ENCODE results near the gene KIR3DL3.
"Not testable (repeated sequence)": the region's sequence is repeated elsewhere in the genome, so short reads cannot be mapped to it uniquely, and the experiment has no call there.

Gene KIR3DL3

GRCh38 chr19:54731191-54731590 is 6.9 kb downstream of the KIR3DL3 start:
- DNase-seq (ENCODE audit: low spot score), result no peak

GRCh38 chr19:54738306-54738705 is 14.1 kb downstream of the KIR3DL3 start, which contains the start of gene KIR2DL3:
Gene KIR2DL3 (plus strand): TSS chr19:54738513. CDS start chr19:54738546, 33 bp downstream.
- not testable (repeated sequence) for DNase-seq (ENCODE audit: low spot score)

GRCh38 chr19:54738715-54739114 is 14.5 kb downstream of the KIR3DL3 start:
- DNase-seq (ENCODE audit: low spot score), result no peak

- DNase-seq (ENCODE audit: low spot score), result no peak
Observed at GRCh38 chr19:54739587-54740497, 15.6 kb downstream of the KIR3DL3 start.

- not testable (repeated sequence) for DNase-seq (ENCODE audit: low spot score)
Observed at GRCh38 chr19:54741950-54742349, 17.7 kb downstream of the KIR3DL3 start.

- DNase-seq (ENCODE audit: low spot score), result not testable (repeated sequence)
Observed at GRCh38 chr19:54744080-54744479, 19.8 kb downstream of the KIR3DL3 start.

GRCh38 chr19:54747614-54748322 is 23.5 kb downstream of the KIR3DL3 start:
- not testable (repeated sequence) for DNase-seq (ENCODE audit: low spot score)

- DNase-seq (ENCODE audit: low spot score), result not testable (repeated sequence)
Observed at GRCh38 chr19:54750276-54750675, 26.0 kb downstream of the KIR3DL3 start.

- not testable (repeated sequence) for DNase-seq (ENCODE audit: low spot score)
Observed at GRCh38 chr19:54756204-54757110, 32.2 kb downstream of the KIR3DL3 start.

- not testable (repeated sequence) for DNase-seq (ENCODE audit: low spot score)
Observed at GRCh38 chr19:54758577-54758976, 34.3 kb downstream of the KIR3DL3 start.

- DNase-seq (ENCODE audit: low spot score), result not testable (repeated sequence)
Observed at GRCh38 chr19:54764219-54764618, 40.0 kb downstream of the KIR3DL3 start.

GRCh38 chr19:54766464-54766863 is 42.2 kb downstream of the KIR3DL3 start:
- DNase-seq (ENCODE audit: low spot score), result not testable (repeated sequence)

GRCh38 chr19:54769646-54770045 is 45.4 kb downstream of the KIR3DL3 start, which contains the start of gene KIR2DL1:
Gene KIR2DL1 (plus strand): TSS chr19:54769793. CDS start chr19:54769851, 58 bp downstream.
- DNase-seq (ENCODE audit: low spot score), result not testable (repeated sequence)

- not testable (repeated sequence) for DNase-seq (ENCODE audit: low spot score)
Observed at GRCh38 chr19:54770511-54770910, 46.3 kb downstream of the KIR3DL3 start.

GRCh38 chr19:54771018-54771960 is 47.0 kb downstream of the KIR3DL3 start:
- not testable (repeated sequence) for DNase-seq (ENCODE audit: low spot score)

GRCh38 chr19:54772666-54773065 is 48.4 kb downstream of the KIR3DL3 start:
- not testable (repeated sequence) for DNase-seq (ENCODE audit: low spot score)

GRCh38 chr19:54775095-54775815 is 51.0 kb downstream of the KIR3DL3 start:
- not testable (repeated sequence) for DNase-seq (ENCODE audit: low spot score)

GRCh38 chr19:54775830-54776229 is 51.6 kb downstream of the KIR3DL3 start:
- not testable (repeated sequence) for DNase-seq (ENCODE audit: low spot score)

- not testable (repeated sequence) for DNase-seq (ENCODE audit: low spot score)
Observed at GRCh38 chr19:54777851-54778250, 53.6 kb downstream of the KIR3DL3 start.

GRCh38 chr19:54778896-54779295 is 54.7 kb downstream of the KIR3DL3 start:
- not testable (repeated sequence) for DNase-seq (ENCODE audit: low spot score)
